ENCODE measurements around the gene NOSTRIN. TPM values are rescaled to one million over a fixed set of nuclear protein-coding genes. Genes with fewer than 3 reads are reported as not detected.

Gene NOSTRIN
- total RNA-seq, 4 donors from 2014 or later = 16.3 to 197 (median 70.6) TPM

DNA sequence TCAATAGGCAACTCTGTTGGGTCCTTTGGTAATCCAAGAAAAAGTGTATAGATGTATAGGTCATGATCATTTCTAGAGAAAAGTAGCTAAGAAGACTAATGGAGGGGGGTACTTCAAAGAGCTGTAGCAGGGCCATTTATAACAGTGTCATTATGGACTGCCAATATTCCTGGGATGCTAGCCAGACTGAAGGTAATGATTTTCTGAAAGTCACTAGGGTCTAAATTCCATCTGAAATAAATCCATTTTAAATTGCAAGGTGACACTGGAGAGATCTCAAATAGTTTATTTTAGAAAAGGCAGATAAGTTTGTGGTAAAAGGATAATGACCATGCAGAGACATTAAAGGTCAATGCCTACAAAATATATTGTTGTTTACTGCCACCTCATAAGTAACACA lies 92.3 kb downstream of the NOSTRIN start:
- ATAC-seq (ENCODE audit: low FRiP score) = no peak
- TF ChIP-seq, protein P1, sequence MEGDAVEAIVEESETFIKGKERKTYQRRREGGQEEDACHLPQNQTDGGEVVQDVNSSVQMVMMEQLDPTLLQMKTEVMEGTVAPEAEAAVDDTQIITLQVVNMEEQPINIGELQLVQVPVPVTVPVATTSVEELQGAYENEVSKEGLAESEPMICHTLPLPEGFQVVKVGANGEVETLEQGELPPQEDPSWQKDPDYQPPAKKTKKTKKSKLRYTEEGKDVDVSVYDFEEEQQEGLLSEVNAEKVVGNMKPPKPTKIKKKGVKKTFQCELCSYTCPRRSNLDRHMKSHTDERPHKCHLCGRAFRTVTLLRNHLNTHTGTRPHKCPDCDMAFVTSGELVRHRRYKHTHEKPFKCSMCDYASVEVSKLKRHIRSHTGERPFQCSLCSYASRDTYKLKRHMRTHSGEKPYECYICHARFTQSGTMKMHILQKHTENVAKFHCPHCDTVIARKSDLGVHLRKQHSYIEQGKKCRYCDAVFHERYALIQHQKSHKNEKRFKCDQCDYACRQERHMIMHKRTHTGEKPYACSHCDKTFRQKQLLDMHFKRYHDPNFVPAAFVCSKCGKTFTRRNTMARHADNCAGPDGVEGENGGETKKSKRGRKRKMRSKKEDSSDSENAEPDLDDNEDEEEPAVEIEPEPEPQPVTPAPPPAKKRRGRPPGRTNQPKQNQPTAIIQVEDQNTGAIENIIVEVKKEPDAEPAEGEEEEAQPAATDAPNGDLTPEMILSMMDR (IDR thresholded peaks at IDR 0.05) = no peak
- no peak for DNase-seq (ENCODE audit: low spot score)

GRCh38 chr2:168895771-168896170 lies 93.3 kb downstream of the NOSTRIN start:
- no peak for ATAC-seq (ENCODE audit: low FRiP score)

GRCh38 chr2:168896783-168897182 lies 94.3 kb downstream of the NOSTRIN start:
- ATAC-seq (ENCODE audit: low FRiP score) = no peak
- TF ChIP-seq, protein P1 (IDR thresholded peaks at IDR 0.05) = no peak
- DNase-seq (ENCODE audit: low spot score) = no peak

More at GRCh38 chr2:168895771-168896170, 93.3 kb downstream of the NOSTRIN start:
- TF ChIP-seq, protein P1 (IDR thresholded peaks at IDR 0.05) = no peak
- no peak for DNase-seq (ENCODE audit: low spot score)

- TF ChIP-seq, protein P1 (IDR thresholded peaks at IDR 0.05) = no peak
- no peak for DNase-seq (ENCODE audit: low spot score)
- no peak for ATAC-seq (ENCODE audit: low FRiP score)
Observed at GRCh38 chr2:168897449-168897848, 95.0 kb downstream of the NOSTRIN start.

DNA sequence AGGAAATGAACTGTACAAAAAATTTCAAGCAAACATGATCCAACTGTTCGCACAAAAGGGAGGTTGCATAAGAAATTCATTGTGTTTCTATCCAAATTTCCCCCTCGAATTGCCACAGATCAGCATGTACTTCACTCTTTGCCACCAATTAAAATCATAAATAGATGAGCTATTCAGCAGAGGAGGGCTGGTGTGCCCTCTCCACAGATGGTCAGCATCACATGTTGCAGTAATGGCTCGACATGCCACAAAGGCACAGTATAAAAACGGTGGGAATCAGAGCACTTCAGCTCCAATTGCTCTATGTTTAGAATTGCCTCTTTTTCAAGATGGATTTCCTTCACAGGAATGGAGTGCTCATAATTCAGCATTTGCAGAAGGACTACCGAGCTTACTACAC lies 98.6 kb downstream of the NOSTRIN start, which contains the start of gene G6PC2:
G6PC2 (plus strand) TSS at position 289 of the 400 bp plus-strand sequence; CDS start at position 330, 41 bp downstream.
- TF ChIP-seq, protein P1 (IDR thresholded peaks at IDR 0.05) = no peak
- no peak for ATAC-seq (ENCODE audit: low FRiP score)
- no peak for DNase-seq (ENCODE audit: low spot score)

DNA sequence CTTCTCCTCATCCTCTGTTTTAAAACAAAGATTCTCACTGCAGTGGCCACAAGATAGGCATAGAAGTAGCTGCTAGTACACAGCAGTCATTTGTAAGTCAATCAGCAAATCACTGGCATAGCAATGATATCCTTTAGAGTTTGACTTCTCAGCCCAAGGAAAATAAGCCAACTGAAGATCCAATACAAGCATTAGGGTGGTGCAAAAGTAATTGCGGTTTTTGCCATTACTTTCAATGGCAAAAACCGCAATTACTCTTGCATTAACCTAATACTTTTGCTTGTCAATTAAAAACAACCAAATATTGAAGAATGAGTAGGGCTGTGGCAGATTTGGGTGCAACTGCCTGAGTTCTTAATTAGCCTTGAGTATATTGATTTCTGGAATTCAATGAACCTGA lies 101.5 kb downstream of the NOSTRIN start:
- TF ChIP-seq, protein P1 (IDR thresholded peaks at IDR 0.05) = no peak
- ATAC-seq (ENCODE audit: low FRiP score) (no peak), DNase-seq (ENCODE audit: low spot score) (no peak)

- TF ChIP-seq, protein P1 (IDR thresholded peaks at IDR 0.05) = no peak
- ATAC-seq (ENCODE audit: low FRiP score) = no peak
- DNase-seq (ENCODE audit: low spot score) = no peak
Observed at GRCh38 chr2:168904358-168904757, 101.9 kb downstream of the NOSTRIN start.
